HEK293T (cell line): Measurements from ENCODE around the gene CCNH.

Source experiments
- FOXM1 ChIP-seq: fragments of 450-650 bp; IDR thresholded peaks from 2 replicates; pipeline ENCODE4 v1.6.1; 2017; ENCODE audit warnings: mild to moderate bottlenecking, borderline replicate concordance
- SP1 ChIP-seq: fragments of 450-650 bp; IDR thresholded peaks from 2 replicates; pipeline ENCODE4 v1.6.1; 2017

- TF ChIP-seq SP1 (no peak), FOXM1 (no peak)
Observed at GRCh38 chr5:87411586-87411972, 1.2 kb downstream of the CCNH start.
